H1 (cell line): ENCODE data around the gene PABPC1L. TPM values are rescaled to one million over a fixed set of nuclear protein-coding genes. Genes with fewer than 3 reads are reported as not detected.

ENCODE experiments used
- CTCF ChIA-PET: fragments of 300-600 bp; sonication (Branson Sonifier 250); formaldehyde crosslinking; loops from one replicate; lab custom pipeline; 2021; ENCODE audit not compliant: partially characterized antibody; lab: Charles Lee
- POLR2A ChIA-PET: fragments of 300-600 bp; sonication (Branson Sonifier 250); formaldehyde crosslinking; loops from one replicate; lab custom pipeline; 2021; ENCODE audit warnings: inconsistent platforms; ENCODE audit not compliant: partially characterized antibody; lab: Charles Lee
- DNase-seq, 2 experiments: peaks; one replicate each; pipeline versions ENCODE4 v3.0.0 to v3.0.0-alpha.2; 2010 to 2022; ENCODE audit warnings: low spot score in 2 of 2, low read depth in 1 of 2, mixed read lengths in 1 of 2
- FAIRE-seq: peaks from 2 replicates; lab custom pipeline; 2011; peaks lifted over from hg19 to GRCh38; lab: Jason Lieb, UNC
- H2AFZ ChIP-seq: 2 replicates; pipeline ENCODE4 v1.8.1; 2012; ENCODE audit warnings: low read length, inconsistent platforms
- H2AK5ac ChIP-seq: 2 replicates; pipeline ENCODE4 v1.6.1; 2013; ENCODE audit warnings: low read depth, low read length
- H2BK120ac ChIP-seq: replicated peaks from 2 replicates; pipeline ENCODE3; 2013; ENCODE audit warnings: low read depth, low read length, inconsistent platforms
- H2BK12ac ChIP-seq: 2 replicates; pipeline ENCODE4 v1.6.1; 2013; ENCODE audit warnings: low read depth, low read length
- H2BK15ac ChIP-seq: 2 replicates; pipeline ENCODE4 v1.6.1; 2013; ENCODE audit warnings: low read length
- H2BK20ac ChIP-seq: 2 replicates; pipeline ENCODE4 v1.6.1; 2013; ENCODE audit warnings: low read length
- H2BK5ac ChIP-seq: 2 replicates; pipeline ENCODE4 v1.6.1; 2013; ENCODE audit warnings: low read depth, low read length
- H3K14ac ChIP-seq: 2 replicates; pipeline ENCODE4 v1.6.1; 2013; ENCODE audit warnings: inconsistent platforms; ENCODE audit not compliant: insufficient read length
- H3K18ac ChIP-seq: 2 replicates; pipeline ENCODE4 v1.6.1; 2013; ENCODE audit warnings: low read length; ENCODE audit errors: extremely low read depth
- H3K23ac ChIP-seq: 2 replicates; pipeline ENCODE4 v1.6.1; 2013; ENCODE audit warnings: inconsistent platforms; ENCODE audit not compliant: insufficient read length
- H3K23me2 ChIP-seq: 2 replicates; pipeline ENCODE4 v1.6.1; 2013; ENCODE audit warnings: low read depth, low read length
- H3K27ac ChIP-seq: 2 replicates; pipeline ENCODE4 v1.6.1; 2011; ENCODE audit warnings: low read depth, low read length, inconsistent platforms
- H3K27me3 ChIP-seq, 4 experiments: replicated peaks in 1 of 4; 1 replicate in 1 of 4; 2 replicates in 3 of 4; pipeline versions ENCODE4 v1.6.1 to v1.8.1; 2011 to 2013; ENCODE audit warnings: low read length in 3 of 4, mild to moderate bottlenecking in 3 of 4, inconsistent platforms in 2 of 4, mixed read lengths in 2 of 4, moderate library complexity in 1 of 4; ENCODE audit not compliant: control insufficient read depth in 3 of 4, insufficient read depth in 3 of 4; ENCODE audit errors: extremely low read depth in 1 of 4
- H3K36me3 ChIP-seq, 4 experiments: 2 replicates each; pipeline versions ENCODE4 v1.6.1 to v1.8.1; 2011 to 2013; ENCODE audit warnings: mild to moderate bottlenecking in 4 of 4, low read length in 3 of 4, moderate library complexity in 2 of 4, control low read depth in 1 of 4, inconsistent platforms in 1 of 4; ENCODE audit not compliant: insufficient read depth in 4 of 4, control insufficient read depth in 2 of 4
- H3K4ac ChIP-seq: replicated peaks from 2 replicates; pipeline ENCODE3; 2013; ENCODE audit warnings: low read length, low read depth, mixed read lengths, inconsistent platforms; ENCODE audit not compliant: insufficient read length
- H3K4me1 ChIP-seq, 4 experiments: replicated peaks in 1 of 4; 1 replicate in 1 of 4; 2 replicates in 3 of 4; pipeline versions ENCODE4 v1.6.1 to v1.8.1; 2011 to 2013; ENCODE audit warnings: low read length in 3 of 4, inconsistent platforms in 2 of 4, mixed read lengths in 1 of 4; ENCODE audit not compliant: insufficient read depth in 4 of 4, control insufficient read depth in 3 of 4
- H3K4me2 ChIP-seq, 2 experiments: 2 replicates each; pipeline versions ENCODE4 v1.6.1 to v1.8.1; 2011 to 2013; ENCODE audit warnings: low read depth in 2 of 2, low read length in 2 of 2, control low read depth in 1 of 2, inconsistent platforms in 1 of 2, mild to moderate bottlenecking in 1 of 2; ENCODE audit not compliant: insufficient read depth in 1 of 2
- H3K4me3 ChIP-seq, 4 experiments: fragments of 200-600, 300-600 bp in 1 of 4; sonication (generic), shearing (Covaris generic), sonication (Bioruptor Twin) in 1 of 4; 2 replicates each; pipeline versions ENCODE4 v1.5.1 to v1.8.1; 2011 to 2016; ENCODE audit warnings: low read length in 4 of 4, low read depth in 3 of 4, control low read depth in 2 of 4, inconsistent platforms in 2 of 4, mild to moderate bottlenecking in 2 of 4, mixed read lengths in 1 of 4, moderate library complexity in 1 of 4; ENCODE audit not compliant: insufficient read depth in 2 of 4; ENCODE audit errors: extremely low read depth in 1 of 4
- H3K56ac ChIP-seq: replicated peaks from 2 replicates; pipeline ENCODE3; 2013; ENCODE audit warnings: low read depth, mild to moderate bottlenecking, mixed read lengths, low read length, inconsistent platforms; ENCODE audit not compliant: insufficient read length
- H3K79me1 ChIP-seq: 2 replicates; pipeline ENCODE4 v1.6.1; 2013; ENCODE audit warnings: low read depth, low read length, control low read depth
- H3K79me2 ChIP-seq, 2 experiments: 2 replicates each; pipeline versions ENCODE4 v1.6.1 to v1.8.1; 2012 to 2013; ENCODE audit warnings: low read length in 2 of 2, mild to moderate bottlenecking in 2 of 2, inconsistent platforms in 1 of 2; ENCODE audit not compliant: insufficient read depth in 2 of 2, control insufficient read depth in 1 of 2
- H3K9ac ChIP-seq, 4 experiments: replicated peaks in 1 of 4; 1 replicate in 1 of 4; 2 replicates in 3 of 4; pipeline versions ENCODE4 v1.6.1 to v1.8.1; 2011 to 2013; ENCODE audit warnings: low read depth in 3 of 4, low read length in 3 of 4, control low read depth in 2 of 4, mild to moderate bottlenecking in 2 of 4, moderate library complexity in 2 of 4, inconsistent platforms in 1 of 4; ENCODE audit errors: extremely low read depth in 1 of 4
- H3K9me3 ChIP-seq, 2 experiments: 2 replicates each; pipeline versions ENCODE4 v1.6.1 to v1.8.1; 2012 to 2013; ENCODE audit warnings: mild to moderate bottlenecking in 2 of 2, moderate library complexity in 2 of 2, control low read depth in 1 of 2, inconsistent platforms in 1 of 2, low read depth in 1 of 2, low read length in 1 of 2, mixed read lengths in 1 of 2; ENCODE audit not compliant: insufficient read depth in 2 of 2
- H4K20me1 ChIP-seq, 2 experiments: replicated peaks in 1 of 2; 2 replicates each; pipeline versions ENCODE3 to v1.8.1; 2011 to 2013; ENCODE audit warnings: inconsistent platforms in 2 of 2, low read length in 2 of 2, mild to moderate bottlenecking in 1 of 2; ENCODE audit not compliant: insufficient read depth in 2 of 2, control insufficient read depth in 1 of 2
- H4K5ac ChIP-seq: 2 replicates; pipeline ENCODE4 v1.6.1; 2013; ENCODE audit warnings: low read length, low read depth, mixed read lengths, inconsistent platforms; ENCODE audit not compliant: insufficient read length
- H4K8ac ChIP-seq: 2 replicates; pipeline ENCODE4 v1.8.0; 2013; ENCODE audit warnings: mild to moderate bottlenecking, moderate library complexity, low read length, inconsistent platforms; ENCODE audit not compliant: insufficient read depth; ENCODE audit errors: extremely low read depth
- H4K91ac ChIP-seq: replicated peaks from 2 replicates; pipeline ENCODE3; 2013; ENCODE audit warnings: low read length, mixed read lengths, inconsistent platforms; ENCODE audit not compliant: insufficient read length
- EGR1 ChIP-seq: IDR thresholded peaks from 2 replicates; pipeline ENCODE4 v1.6.1; 2011; ENCODE audit warnings: low read depth, low read length, borderline replicate concordance
- WGBS, 2 experiments: shearing (Covaris generic) in 1 of 2; methylation state at CpG; one replicate each; pipeline versions ENCODE4 v1.1.6 to v1.1.7; 2013 to 2015; ENCODE audit warnings: low lambda C conversion rate in 2 of 2, mixed read lengths in 2 of 2, inconsistent platforms in 1 of 2, low coverage in 1 of 2, missing lambda C conversion rate in 1 of 2; ENCODE audit not compliant: insufficient replicate concordance in 2 of 2, insufficient coverage in 1 of 2, insufficient read length in 1 of 2; ENCODE audit errors: extremely low coverage in 1 of 2, missing lambda C conversion rate in 1 of 2; 5-methylcytosine and 5-hydroxymethylcytosine counted together
- polyA plus RNA-seq, 7 experiments: library from polyadenylated mRNA; depleted of rRNA in 3 of 7; stranded (reverse) in 5 of 7; unstranded in 2 of 7; fragments of >200 nt in 5 of 7; fragments of 200-250 nt in 2 of 7; gene quantifications; 1 replicate in 5 of 7; 2 replicates in 1 of 7; 4 replicates in 1 of 7; pipeline versions ENCODE4 v1.2.1 to v1.2.3, GENCODE V29; 2011 to 2013; ENCODE audit warnings: missing spikeins in 2 of 7, mixed read lengths in 2 of 7
- total RNA-seq: library from RNA; stranded (reverse); fragmentation: NEBNext Ultra II Directional; extraction: Animal tissue kit (Norgen Biotek cat#: 25700); gene quantifications from 2 replicates; pipeline ENCODE4 v1.2.1, GENCODE V29; 2021

The PABPC1L gene
- total and polyA plus RNA-seq, 2 of the 8 experiments (the other 6 are each of a cell fraction or from before 2014, with no cell fraction given): 61.1 to 108 TPM

GRCh38 chr20:44956410-44956809, 46.5 kb downstream of the PABPC1L start:
- H3K79me2 ChIP-seq: peaks cover 3 to 20% of the 10 kb centered on the region in 2 experiments; a peak in 3 of 4 replicates
- H4K8ac ChIP-seq: no peak overlapping the region
- H3K4ac ChIP-seq: no peak overlapping the region
- TF ChIP-seq EGR1: no peak
- no peak overlapping the region for H3K27ac ChIP-seq
- WGBS, 2 experiments: 84% methylated on average over 3 of the region's 3 CpGs; no CpG with 5 or more reads in 1 of the 2 experiments
- H2BK120ac ChIP-seq: no peak overlapping the region
- H3K79me1 ChIP-seq: peaks cover 8% of the 10 kb centered on the region
- H3K27me3 ChIP-seq: peaks cover 0 to 4% (median 0%) of the 10 kb centered on the region in 4 experiments; a peak in 1 of 7 replicates
- DNase-seq (no peak), FAIRE-seq (no peak)
- no peak overlapping the region for H3K56ac ChIP-seq
- H2AK5ac ChIP-seq: no peak overlapping the region
- no peak overlapping the region for H3K14ac ChIP-seq
- no peak overlapping the region for H3K4me2 ChIP-seq
- peaks cover 5% of the 10 kb centered on the region; the same call in 1 of the 2 replicates for H3K23me2 ChIP-seq
- H4K91ac ChIP-seq: no peak overlapping the region
- no peak overlapping the region for H2BK15ac ChIP-seq
- H4K20me1 ChIP-seq: peaks cover 2 to 6% of the 10 kb centered on the region in 2 experiments
- no peak overlapping the region for H3K18ac ChIP-seq
- ChIA-PET POLR2A (interaction anchor here (1.5 to 2.2 kb wide), 2 partner anchors 9 to 14 kb away, joined by 8 read pairs; no protein-coding TSS in a partner anchor), CTCF (interaction anchor here (0.7 to 2.7 kb wide), 3 partner anchors 12 to 421 kb away, joined by 4 to 8 read pairs (median 4); no protein-coding TSS in a partner anchor)
- peaks cover 16 to 43% (median 37%) of the 10 kb centered on the region in 4 experiments for H3K36me3 ChIP-seq
- peaks cover 0 to 10% (median 4%) of the 10 kb centered on the region in 4 experiments; a peak in 5 of 7 replicates for H3K4me1 ChIP-seq
- no peak overlapping the region for H4K5ac ChIP-seq
- H2BK5ac ChIP-seq: no peak overlapping the region
- no peaks in the 10 kb centered on the region for H3K9me3 ChIP-seq
- no peak overlapping the region for H3K23ac ChIP-seq
- no peak overlapping the region for H3K4me3 ChIP-seq
- H2AFZ ChIP-seq: no peak overlapping the region
- H2BK12ac ChIP-seq: no peak overlapping the region
- H2BK20ac ChIP-seq: no peak overlapping the region
- no peak overlapping the region for H3K9ac ChIP-seq
